Activated CD8-positive, alpha-beta T cell treated with anti-CD3 and anti-CD28 coated beads for 36 hours (primary cell): ENCODE data around the gene GRK4. TPM values are rescaled to one million over a fixed set of nuclear protein-coding genes. Genes with fewer than 3 reads are reported as not detected.

Source experiments
- ATAC-seq: fragments of 200-7000 bp; cut with Tn5 transposase; one replicate; pipeline ENCODE4 v1.10.0; 2021; ENCODE audit warnings: mild to moderate bottlenecking, moderate library complexity
- CTCF ChIA-PET: fragments of 350-600 bp; sonication (Branson Sonifier 250); formaldehyde crosslinking; loops from one replicate; lab custom pipeline; 2021; ENCODE audit warnings: antibody characterized with exemption; lab: Charles Lee
- POLR2A ChIA-PET: fragments of 350-600 bp; sonication (Branson Sonifier 250); formaldehyde crosslinking; loops from one replicate; lab custom pipeline; 2021; ENCODE audit warnings: antibody characterized with exemption; lab: Charles Lee
- DNase-seq: peaks from one replicate; pipeline ENCODE4 v3.0.0-alpha.2; 2020
- H3K27ac Mint-ChIP-seq: one replicate; pipeline ENCODE4 v1.8.0; 2021; ENCODE audit warnings: mild to moderate bottlenecking, mixed read lengths
- H3K27me3 Mint-ChIP-seq: one replicate; pipeline ENCODE4 v1.8.0; 2021; ENCODE audit warnings: mixed read lengths
- H3K36me3 Mint-ChIP-seq: one replicate; pipeline ENCODE4 v1.8.0; 2021; ENCODE audit warnings: low read depth, mixed read lengths
- H3K4me1 Mint-ChIP-seq: one replicate; pipeline ENCODE4 v1.8.0; 2021; ENCODE audit warnings: low read depth, mixed read lengths
- H3K4me3 Mint-ChIP-seq: one replicate; pipeline ENCODE4 v1.8.0; 2021; ENCODE audit warnings: mild to moderate bottlenecking, moderate library complexity, mixed read lengths
- H3K9me3 Mint-ChIP-seq: one replicate; pipeline ENCODE4 v1.8.0; 2021; ENCODE audit warnings: mixed read lengths
- CTCF ChIP-seq: fragments of 200-600 bp; IDR thresholded peaks from one replicate; pipeline ENCODE4 v1.8.0; 2022; ENCODE audit warnings: antibody characterized with exemption, mild to moderate bottlenecking
- intact Hi-C: fragments of 100-400 bp; cut with micrococcal nuclease; formaldehyde crosslinking; loops from one replicate; pipeline ENCODE4 v1.10.0; 2022
- total RNA-seq, 2 experiments: library from RNA; stranded (reverse); gene quantifications; one replicate each; pipeline ENCODE4 v1.2.3, GENCODE V29; 2021

GRK4 gene
- total RNA-seq, 2 experiments from 2014 or later: 2.8 to 3.0 TPM

- Mint-ChIP-seq H3K9me3 (no peaks in the 10 kb centered on the region), H3K27me3 (no peaks in the 10 kb centered on the region), H3K4me1 (peaks cover 33% of the 10 kb centered on the region), H3K4me3 (peak overlapping the region; percentile 87), H3K36me3 (peaks cover 51% of the 10 kb centered on the region), H3K27ac (peak overlapping the region; percentile 95)
- no peak for TF ChIP-seq CTCF
- CTCF ChIA-PET: no interaction called here
- ATAC-seq (no peak), DNase-seq (no peak)
- intact Hi-C loops: no loop called here
- POLR2A ChIA-PET: interaction anchor here (1.2 to 1.6 kb wide), 3 partner anchors 18 to 133 kb away, joined by 3 to 4 read pairs (median 4); no protein-coding TSS in a partner anchor
Observed at GRCh38 chr4:2932321-2932950, 30.9 kb upstream of the GRK4 start.

GRCh38 chr4:2932951-2933565 is 30.3 kb upstream of the GRK4 start:
- Mint-ChIP-seq H3K36me3 (peaks cover 57% of the 10 kb centered on the region), H3K4me1 (peaks cover 39% of the 10 kb centered on the region), H3K27me3 (no peaks in the 10 kb centered on the region), H3K4me3 (peak overlapping the region; percentile 87), H3K27ac (peak overlapping the region; percentile 95), H3K9me3 (no peaks in the 10 kb centered on the region)
- ChIA-PET CTCF (no interaction called here), POLR2A (interaction anchor here (1.2 to 1.6 kb wide), 3 partner anchors 19 to 134 kb away, joined by 3 to 4 read pairs (median 4); no protein-coding TSS in a partner anchor)
- DNase-seq: peak; percentile 58
- no peak for ATAC-seq
- TF ChIP-seq CTCF: no peak
- intact Hi-C loops: no loop called here

- Mint-ChIP-seq H3K4me3 (peak overlapping the region; percentile 87), H3K27me3 (no peaks in the 10 kb centered on the region), H3K27ac (peak overlapping the region; percentile 95), H3K4me1 (peaks cover 39% of the 10 kb centered on the region), H3K36me3 (peaks cover 55% of the 10 kb centered on the region), H3K9me3 (no peaks in the 10 kb centered on the region)
- no peak for TF ChIP-seq CTCF
- ATAC-seq: no peak
- intact Hi-C loops: no loop called here
- no peak for DNase-seq
- CTCF ChIA-PET: no interaction called here
- POLR2A ChIA-PET: interaction anchor here (1.5 kb wide), 1 partner anchor 20 kb away, joined by 4 read pairs; no protein-coding TSS in a partner anchor
Observed at GRCh38 chr4:2933566-2934076, 29.8 kb upstream of the GRK4 start.

GRCh38 chr4:2934077-2934812 is 29.1 kb upstream of the GRK4 start:
- H3K4me1 Mint-ChIP-seq: peaks cover 45% of the 10 kb centered on the region
- H3K27me3 Mint-ChIP-seq: no peaks in the 10 kb centered on the region
- no peaks in the 10 kb centered on the region for H3K9me3 Mint-ChIP-seq
- H3K36me3 Mint-ChIP-seq: peaks cover 58% of the 10 kb centered on the region
- H3K27ac Mint-ChIP-seq: peak overlapping the region; percentile 68
- ChIA-PET CTCF (interaction anchor here (1.5 to 6.2 kb wide), 2 partner anchors 9 to 19 kb away, joined by 4 to 59 read pairs; no protein-coding TSS in a partner anchor), POLR2A (interaction anchor here (1.2 to 7.6 kb wide), 7 partner anchors 11 to 175 kb away, joined by 3 to 121 read pairs (median 8); no protein-coding TSS in a partner anchor)
- DNase-seq: peak; percentile 47
- TF ChIP-seq CTCF: no peak
- ATAC-seq: no peak
- H3K4me3 Mint-ChIP-seq: peak overlapping the region; percentile 87
- intact Hi-C loops: no loop called here
